UCSD-AML1 (cell line): ENCODE measurements around the gene PFDN1.
A peak's percentile ranks its signal among the peaks of the same experiment; 100 is the strongest.

Experiments used
- DNase-seq: peaks from one replicate; lab custom pipeline; 2025; ENCODE audit not compliant: unreplicated experiment; lab: John Stamatoyannopoulos, UW

PFDN1 gene

GRCh38 chr5:140240987-140241706 is 61.8 kb downstream of the PFDN1 start:
- no peak for DNase-seq

GRCh38 chr5:140239939-140240700 is 62.8 kb downstream of the PFDN1 start:
- peak; percentile 62 for DNase-seq

- DNase-seq, result no peak
Observed at GRCh38 chr5:140239461-140239860, 63.4 kb downstream of the PFDN1 start.

- no peak for DNase-seq
Observed at GRCh38 chr5:140238756-140239155, 64.1 kb downstream of the PFDN1 start.

- DNase-seq, result no peak
Observed at GRCh38 chr5:140236891-140237598, 65.9 kb downstream of the PFDN1 start.

GRCh38 chr5:140235791-140236551 is 66.9 kb downstream of the PFDN1 start:
- DNase-seq, result no peak

GRCh38 chr5:140234377-140234989 is 68.4 kb downstream of the PFDN1 start:
- DNase-seq, result no peak

- DNase-seq, result no peak
Observed at GRCh38 chr5:140232731-140233130, 70.2 kb downstream of the PFDN1 start.

GRCh38 chr5:140230373-140230772 is 72.5 kb downstream of the PFDN1 start:
- DNase-seq, result no peak

- DNase-seq, result no peak
Observed at GRCh38 chr5:140228364-140228837, 74.5 kb downstream of the PFDN1 start.

- DNase-seq, result no peak
Observed at GRCh38 chr5:140227046-140227445, 75.9 kb downstream of the PFDN1 start.

- no peak for DNase-seq
Observed at GRCh38 chr5:140225396-140225795, 77.5 kb downstream of the PFDN1 start.

GRCh38 chr5:140224658-140225057 is 78.2 kb downstream of the PFDN1 start:
- no peak for DNase-seq

GRCh38 chr5:140223567-140223966 is 79.3 kb downstream of the PFDN1 start:
- no peak for DNase-seq

- no peak for DNase-seq
Observed at GRCh38 chr5:140222416-140222815, 80.5 kb downstream of the PFDN1 start.

- no peak for DNase-seq
Observed at GRCh38 chr5:140221697-140222223, 81.1 kb downstream of the PFDN1 start.

GRCh38 chr5:140220698-140221064 is 82.2 kb downstream of the PFDN1 start:
- no peak for DNase-seq

GRCh38 chr5:140220032-140220697 is 82.7 kb downstream of the PFDN1 start:
- DNase-seq, result no peak

GRCh38 chr5:140219068-140219991 is 83.6 kb downstream of the PFDN1 start:
- no peak for DNase-seq
